Upper lobe of right lung (tissue), 1 donor: ENCODE data around the gene CDKN1B. TPM values are rescaled to one million over a fixed set of nuclear protein-coding genes. Genes with fewer than 3 reads are reported as not detected.

ENCODE experiments used
- ATAC-seq: fragments of 200-7000 bp; cut with Tn5 transposase; one replicate; pipeline ENCODE4 v1.9.1; 2020; ENCODE audit warnings: mild to moderate bottlenecking, moderate library complexity
- DNase-seq: peaks from one replicate; pipeline ENCODE4 v3.0.0-alpha.2; 2020
- H3K27ac ChIP-seq: fragments of 200-600 bp; one replicate; pipeline ENCODE4 v1.8.0; 2022
- H3K27me3 ChIP-seq: fragments of 200-600 bp; one replicate; pipeline ENCODE4 v1.8.0; 2022; ENCODE audit warnings: mild to moderate bottlenecking
- H3K36me3 ChIP-seq: fragments of 200-600 bp; one replicate; pipeline ENCODE4 v1.8.0; 2022
- H3K4me1 ChIP-seq: fragments of 200-600 bp; one replicate; pipeline ENCODE4 v1.8.0; 2022
- H3K4me3 ChIP-seq: fragments of 200-600 bp; one replicate; pipeline ENCODE4 v1.8.0; 2022; ENCODE audit warnings: mild to moderate bottlenecking
- H3K9me3 ChIP-seq: fragments of 200-600 bp; one replicate; pipeline ENCODE4 v1.8.0; 2022
- intact Hi-C: fragments of 100-400 bp; cut with DNase I; formaldehyde crosslinking; loops from one replicate; pipeline ENCODE4 v1.11.0; 2022
- total RNA-seq: library from RNA; stranded (reverse); fragmentation: NEBNext Ultra II Directional; extraction: Animal tissue kit (Norgen Biotek cat#: 25700); gene quantifications from one replicate; pipeline ENCODE4 v1.2.1, GENCODE V29; 2021
- TF ChIP-seq, protein P1 (sequence below): fragments of 200-600 bp; IDR thresholded peaks from one replicate; pipeline ENCODE4 v1.8.0; 2022; ENCODE audit warnings: antibody characterized with exemption
- donor health status: DM: no; HTN: yes; CAD: no; lungs with severe emphysema.

Gene CDKN1B
- total RNA-seq, 1 donor from 2014 or later, result 51.4 TPM

DNA sequence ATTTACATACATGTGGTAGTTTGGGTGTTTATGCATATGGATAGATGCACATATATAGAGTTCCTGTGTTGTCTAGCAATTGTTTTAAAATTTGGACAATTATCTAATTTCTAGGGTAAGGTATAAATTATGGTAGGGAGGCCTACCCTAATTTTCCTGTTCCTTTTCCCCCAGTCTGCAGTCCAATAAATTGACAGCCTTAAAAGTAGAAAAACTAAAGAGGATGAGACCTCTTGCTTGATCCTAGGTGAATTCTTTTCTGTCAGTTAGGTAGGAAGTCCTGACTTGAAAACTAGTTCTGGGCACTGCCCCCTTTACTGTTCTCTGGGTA lies 2.1 kb upstream of the CDKN1B start:
- no peak for DNase-seq
- Histone ChIP-seq H3K36me3 (peaks cover 14% of the 10 kb centered on the region), H3K4me1 (peaks cover 27% of the 10 kb centered on the region), H3K27me3 (no peaks in the 10 kb centered on the region), H3K4me3 (peak overlapping the region; percentile 90), H3K27ac (peak overlapping the region; percentile 99), H3K9me3 (no peaks in the 10 kb centered on the region)
- TF ChIP-seq, protein P1, sequence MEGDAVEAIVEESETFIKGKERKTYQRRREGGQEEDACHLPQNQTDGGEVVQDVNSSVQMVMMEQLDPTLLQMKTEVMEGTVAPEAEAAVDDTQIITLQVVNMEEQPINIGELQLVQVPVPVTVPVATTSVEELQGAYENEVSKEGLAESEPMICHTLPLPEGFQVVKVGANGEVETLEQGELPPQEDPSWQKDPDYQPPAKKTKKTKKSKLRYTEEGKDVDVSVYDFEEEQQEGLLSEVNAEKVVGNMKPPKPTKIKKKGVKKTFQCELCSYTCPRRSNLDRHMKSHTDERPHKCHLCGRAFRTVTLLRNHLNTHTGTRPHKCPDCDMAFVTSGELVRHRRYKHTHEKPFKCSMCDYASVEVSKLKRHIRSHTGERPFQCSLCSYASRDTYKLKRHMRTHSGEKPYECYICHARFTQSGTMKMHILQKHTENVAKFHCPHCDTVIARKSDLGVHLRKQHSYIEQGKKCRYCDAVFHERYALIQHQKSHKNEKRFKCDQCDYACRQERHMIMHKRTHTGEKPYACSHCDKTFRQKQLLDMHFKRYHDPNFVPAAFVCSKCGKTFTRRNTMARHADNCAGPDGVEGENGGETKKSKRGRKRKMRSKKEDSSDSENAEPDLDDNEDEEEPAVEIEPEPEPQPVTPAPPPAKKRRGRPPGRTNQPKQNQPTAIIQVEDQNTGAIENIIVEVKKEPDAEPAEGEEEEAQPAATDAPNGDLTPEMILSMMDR, result no peak
- intact Hi-C loops, result no loop called here
- ATAC-seq, result no peak

DNA sequence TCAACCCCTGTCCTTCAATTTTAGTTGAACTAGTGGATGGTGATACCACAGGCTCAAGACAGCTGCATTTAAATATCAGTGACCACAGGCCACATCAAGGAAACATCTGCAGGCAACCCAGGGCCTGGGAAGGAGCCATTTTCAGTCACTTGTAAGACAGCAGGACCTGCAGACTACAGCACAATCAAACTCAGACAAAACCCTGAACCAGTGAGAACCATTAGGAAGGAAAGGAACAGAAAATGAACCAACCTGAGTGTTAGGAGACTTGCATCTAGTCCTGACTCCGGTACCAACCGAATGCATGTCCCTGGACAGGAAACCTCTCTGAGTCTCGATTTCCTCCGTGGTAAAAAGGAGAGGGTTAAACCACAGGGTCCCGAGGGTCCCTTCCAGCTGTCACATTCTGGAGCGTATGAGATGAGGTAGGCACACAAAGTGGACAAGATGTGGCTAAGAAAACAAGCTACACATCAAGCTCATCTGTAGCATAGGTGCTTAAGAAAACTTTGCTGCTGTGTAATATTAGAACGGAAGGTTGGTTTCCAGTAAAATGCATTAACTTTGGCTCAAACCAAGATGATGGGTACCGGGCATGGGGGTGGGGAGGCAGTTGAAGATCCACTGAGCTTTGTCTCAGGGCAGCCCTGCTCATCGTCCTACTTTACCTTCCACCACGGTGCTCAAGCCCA lies 1.6 kb upstream of the CDKN1B start:
- Histone ChIP-seq H3K27ac (peak overlapping the region; percentile 99), H3K27me3 (no peaks in the 10 kb centered on the region), H3K9me3 (no peaks in the 10 kb centered on the region), H3K36me3 (peaks cover 20% of the 10 kb centered on the region), H3K4me3 (peak overlapping the region; percentile 90), H3K4me1 (peaks cover 32% of the 10 kb centered on the region)
- DNase-seq (no peak), ATAC-seq (no peak)
- TF ChIP-seq, protein P1, result no peak
- intact Hi-C loops, result no loop called here

DNA sequence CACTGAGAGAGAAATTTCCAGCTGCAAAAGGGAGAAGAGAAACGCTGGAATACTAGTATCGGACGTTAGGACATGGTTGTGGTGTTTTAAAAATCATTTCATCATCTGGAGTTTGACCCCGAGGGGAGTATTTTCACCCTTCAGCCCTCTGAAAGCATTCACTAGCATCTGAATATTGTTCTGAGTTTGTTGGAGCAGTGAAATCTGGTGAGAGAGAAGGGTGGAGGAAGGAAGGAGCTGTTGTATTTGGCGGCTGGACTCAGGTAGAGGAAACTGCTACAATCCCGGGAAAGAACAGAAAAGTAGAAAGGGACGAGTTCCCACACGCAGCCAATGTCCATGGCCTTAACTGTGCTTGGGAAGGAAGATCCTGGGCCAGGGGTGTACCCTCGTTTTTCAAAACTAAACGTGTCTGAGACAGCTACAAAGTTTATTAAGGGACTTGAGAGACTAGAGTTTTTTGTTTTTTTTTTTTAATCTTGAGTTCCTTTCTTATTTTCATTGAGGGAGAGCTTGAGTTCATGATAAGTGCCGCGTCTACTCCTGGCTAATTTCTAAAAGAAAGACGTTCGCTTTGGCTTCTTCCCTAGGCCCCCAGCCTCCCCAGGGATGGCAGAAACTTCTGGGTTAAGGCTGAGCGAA lies 896 bp upstream of the CDKN1B start:
- peak overlapping the region; percentile 99 for H3K27ac ChIP-seq
- intact Hi-C loops, result no loop called here
- H3K4me3 ChIP-seq, result peak overlapping the region; percentile 90
- ATAC-seq (no peak), DNase-seq (no peak)
- H3K4me1 ChIP-seq, result peaks cover 38% of the 10 kb centered on the region
- TF ChIP-seq, protein P1, result no peak
- no peaks in the 10 kb centered on the region for H3K9me3 ChIP-seq
- H3K36me3 ChIP-seq, result peaks cover 26% of the 10 kb centered on the region
- H3K27me3 ChIP-seq, result no peaks in the 10 kb centered on the region

DNA sequence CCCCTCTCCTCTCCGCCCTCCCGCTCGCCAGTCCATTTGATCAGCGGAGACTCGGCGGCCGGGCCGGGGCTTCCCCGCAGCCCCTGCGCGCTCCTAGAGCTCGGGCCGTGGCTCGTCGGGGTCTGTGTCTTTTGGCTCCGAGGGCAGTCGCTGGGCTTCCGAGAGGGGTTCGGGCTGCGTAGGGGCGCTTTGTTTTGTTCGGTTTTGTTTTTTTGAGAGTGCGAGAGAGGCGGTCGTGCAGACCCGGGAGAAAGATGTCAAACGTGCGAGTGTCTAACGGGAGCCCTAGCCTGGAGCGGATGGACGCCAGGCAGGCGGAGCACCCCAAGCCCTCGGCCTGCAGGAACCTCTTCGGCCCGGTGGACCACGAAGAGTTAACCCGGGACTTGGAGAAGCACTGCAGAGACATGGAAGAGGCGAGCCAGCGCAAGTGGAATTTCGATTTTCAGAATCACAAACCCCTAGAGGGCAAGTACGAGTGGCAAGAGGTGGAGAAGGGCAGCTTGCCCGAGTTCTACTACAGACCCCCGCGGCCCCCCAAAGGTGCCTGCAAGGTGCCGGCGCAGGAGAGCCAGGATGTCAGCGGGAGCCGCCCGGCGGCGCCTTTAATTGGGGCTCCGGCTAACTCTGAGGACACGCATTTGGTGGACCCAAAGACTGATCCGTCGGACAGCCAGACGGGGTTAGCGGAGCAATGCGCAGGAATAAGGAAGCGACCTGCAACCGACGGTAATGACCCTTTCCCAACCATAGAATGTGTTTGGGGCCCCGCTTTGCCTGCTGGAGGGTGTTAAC lies 615 bp downstream of the CDKN1B start:
- ATAC-seq, result peak; percentile 30
- no peaks in the 10 kb centered on the region for H3K9me3 ChIP-seq
- TF ChIP-seq, protein P1, result no peak
- H3K27me3 ChIP-seq, result no peaks in the 10 kb centered on the region
- H3K4me3 ChIP-seq, result peak overlapping the region; percentile 90
- H3K36me3 ChIP-seq, result peaks cover 32% of the 10 kb centered on the region
- intact Hi-C loops, result no loop called here
- H3K4me1 ChIP-seq, result peaks cover 49% of the 10 kb centered on the region
- peak overlapping the region; percentile 99 for H3K27ac ChIP-seq
- DNase-seq, result peak; percentile 71

DNA sequence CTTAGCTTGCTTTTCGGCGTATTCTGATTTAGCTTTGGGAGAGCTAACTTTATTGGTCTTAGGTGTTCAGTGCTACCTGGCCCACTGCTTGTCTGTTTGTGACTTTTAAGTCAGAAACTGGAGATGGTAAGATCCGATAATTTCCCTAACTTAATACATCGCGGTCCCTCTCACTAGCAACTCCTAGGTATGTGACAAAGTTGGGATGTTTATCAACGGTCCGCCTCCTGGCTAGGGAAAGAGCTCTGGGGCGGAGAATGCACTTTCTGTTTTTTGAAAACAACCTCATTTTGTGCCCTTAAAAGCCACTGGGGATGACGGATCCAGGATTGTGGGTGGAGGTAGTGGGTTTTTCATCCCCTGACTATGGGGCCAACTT lies 1.2 kb downstream of the CDKN1B start:
- TF ChIP-seq, protein P1, result no peak
- H3K27ac ChIP-seq, result peak overlapping the region; percentile 99
- no peaks in the 10 kb centered on the region for H3K9me3 ChIP-seq
- intact Hi-C loops, result no loop called here
- ATAC-seq, result no peak
- no peak for DNase-seq
- no peaks in the 10 kb centered on the region for H3K27me3 ChIP-seq
- H3K36me3 ChIP-seq, result peaks cover 32% of the 10 kb centered on the region
- peaks cover 48% of the 10 kb centered on the region for H3K4me1 ChIP-seq
- peak overlapping the region; percentile 90 for H3K4me3 ChIP-seq
